PC-9 (cell line): ENCODE results near the gene CIBAR2. TPM values are rescaled to one million over a fixed set of nuclear protein-coding genes. Genes with fewer than 3 reads are reported as not detected.

Experiments
- Bru-seq: library from RNA; stranded (reverse); fragments of 400-500 nt; gene quantifications from one replicate; lab custom pipeline; 2021; lab: Mats Ljungman, UMichigan
- BruChase-seq, 2 experiments: library from RNA; stranded (reverse); fragments of 400-500 nt; gene quantifications; one replicate each; lab custom pipeline; 2021; lab: Mats Ljungman, UMichigan
- BruUV-seq: library from RNA; stranded (reverse); fragments of 400-500 nt; replicated peaks from 2 replicates; lab custom pipeline; 2021; lab: Mats Ljungman, UMichigan
- CTCF ChIA-PET: fragments of 300-600 bp; sonication (Branson Sonifier 250); formaldehyde crosslinking; loops from one replicate; lab custom pipeline; 2022; ENCODE audit warnings: antibody characterized with exemption; lab: Charles Lee
- POLR2A ChIA-PET: fragments of 300-600 bp; sonication (Branson Sonifier 250); formaldehyde crosslinking; loops from one replicate; lab custom pipeline; 2022; ENCODE audit warnings: antibody characterized with exemption; ENCODE audit not compliant: unreplicated experiment; lab: Charles Lee
- DNase-seq, 2 experiments: peaks; one replicate each; pipeline versions ENCODE4 v3.0.0 to v3.0.0-alpha.2; 2015 to 2022; ENCODE audit warnings: mixed read lengths in 1 of 2
- H2AFZ ChIP-seq: fragments of 200-600 bp; sonication (generic); 2 replicates; pipeline ENCODE4 v1.8.1; 2017; ENCODE audit warnings: antibody characterized with exemption
- H3F3A ChIP-seq: fragments of 200-600 bp; sonication (generic); 2 replicates; pipeline ENCODE4 v1.8.1; 2017; ENCODE audit warnings: antibody characterized with exemption, mild to moderate bottlenecking, low read depth; ENCODE audit not compliant: insufficient read depth
- H3K27ac ChIP-seq: fragments of 200-600 bp; sonication (generic); 2 replicates; pipeline ENCODE4 v1.6.1; 2016; ENCODE audit warnings: mixed run types
- H3K27me3 ChIP-seq: fragments of 200-600 bp; sonication (generic); 2 replicates; pipeline ENCODE4 v1.6.1; 2016; ENCODE audit warnings: low read depth, mixed run types; ENCODE audit not compliant: insufficient read depth
- H3K36me3 ChIP-seq: fragments of 200-600 bp; sonication (generic); 2 replicates; pipeline ENCODE4 v1.6.1; 2016; ENCODE audit warnings: low read depth, mixed run types
- H3K4me1 ChIP-seq: fragments of 200-600 bp; sonication (generic); replicated peaks from 2 replicates; pipeline ENCODE4 v1.6.1; 2016; ENCODE audit warnings: mixed run types; ENCODE audit not compliant: insufficient read depth
- H3K4me2 ChIP-seq: fragments of 200-600 bp; sonication (generic); 2 replicates; pipeline ENCODE4 v1.6.1; 2017; ENCODE audit warnings: mixed run types
- H3K4me3 ChIP-seq: fragments of 200-600 bp; sonication (generic); 2 replicates; pipeline ENCODE4 v1.6.1; 2016; ENCODE audit warnings: mixed run types
- H3K79me2 ChIP-seq: fragments of 200-600 bp; sonication (generic); 2 replicates; pipeline ENCODE4 v1.6.1; 2017; ENCODE audit warnings: low read depth, mixed run types
- H3K9me2 ChIP-seq: fragments of 200-600 bp; sonication (generic); 2 replicates; pipeline ENCODE4 v1.8.1; 2017; ENCODE audit warnings: mild to moderate bottlenecking; ENCODE audit not compliant: insufficient read depth
- H3K9me3 ChIP-seq: fragments of 200-600 bp; sonication (generic); 2 replicates; pipeline ENCODE4 v1.8.1; 2016; ENCODE audit warnings: low read depth; ENCODE audit not compliant: insufficient read depth
- H4K20me1 ChIP-seq: fragments of 200-600 bp; sonication (generic); 2 replicates; pipeline ENCODE4 v1.8.1; 2017; ENCODE audit not compliant: insufficient read depth
- CTCF ChIP-seq: fragments of 200-600 bp; sonication (generic); conservative IDR thresholded peaks from 2 replicates; pipeline ENCODE4 v1.6.1; 2017; ENCODE audit warnings: mixed run types, antibody characterized with exemption, mild to moderate bottlenecking, moderate library complexity
- EZH2 ChIP-seq: fragments of 200-600 bp; sonication (generic); IDR thresholded peaks from 2 replicates; pipeline ENCODE4 v1.8.0; 2017; ENCODE audit warnings: antibody characterized with exemption, low read depth
- intact Hi-C: fragments of 100-400 bp; cut with micrococcal nuclease; formaldehyde crosslinking; loops from one replicate; pipeline ENCODE4 v1.10.0; 2022; ENCODE audit not compliant: unreplicated experiment
- long read RNA-seq: library from polyadenylated mRNA; stranded (forward); transcript quantifications from one replicate; pipeline ENCODE4 v2.0.0, GENCODE V29; 2022
- total RNA-seq: library from RNA; stranded (reverse); gene quantifications from 2 replicates; pipeline ENCODE4 v1.2.3, GENCODE V29; 2021

CIBAR2 gene
- total RNA-seq (not detected in 2 replicates), Bru-seq, nascent RNA (percentile 5 among the genes with signal in this experiment), BruChase-seq, experiment 1, labeled RNA remaining after a 2-hour chase (not detected), BruChase-seq, experiment 2, labeled RNA remaining after a 6-hour chase (not detected)
- long read RNA-seq, result 0 reads

- BruUV-seq, result no TSS peak
- H3K79me2 ChIP-seq, result no peaks in the 10 kb centered on the region
- TF ChIP-seq EZH2 (no peak), CTCF (no peak)
- H3K9me2 ChIP-seq, result no peaks in the 10 kb centered on the region
- peak in 1 of 2 experiments; percentile 18 for DNase-seq
- intact Hi-C loops, result loop anchor here (10.0 kb wide), 1 partner anchor 282 kb away; no protein-coding TSS in a partner anchor
- 0 out of 2 replicates have a peak, but pooled peaks cover 4% of the 10 kb centered on the region for H3K27me3 ChIP-seq
- H2AFZ ChIP-seq, result no peak within 1 kb of the TSS
- H4K20me1 ChIP-seq, result no peaks in the 10 kb centered on the region
- H3K4me3 ChIP-seq, result no peak within 1 kb of the TSS
- H3K36me3 ChIP-seq, result no peaks in the 10 kb centered on the region
- no peaks in the 10 kb centered on the region; the same call in 1 of the 2 replicates for H3F3A ChIP-seq
- POLR2A ChIA-PET, result no interaction called here
- H3K9me3 ChIP-seq, result no peaks in the 10 kb centered on the region
- H3K4me1 ChIP-seq, result no peaks in the 10 kb centered on the region
- CTCF ChIA-PET, result interaction anchor here (0.6 kb wide), 1 partner anchor 255 kb away, joined by 8 read pairs; no protein-coding TSS in a partner anchor
- H3K27ac ChIP-seq, result no peak within 1 kb of the TSS
- no peak within 1 kb of the TSS for H3K4me2 ChIP-seq
These were observed at the start of gene CIBAR2 for GRCh38 chr16:85112364-85112763. Gene CIBAR2, minus strand, starts transcription at chr16:85112472. Its CDS starts 120 bp downstream, at chr16:85112352.

GRCh38 chr16:85159179-85159980 lies 47.1 kb upstream of the CIBAR2 start:
- no peak overlapping the region for H2AFZ ChIP-seq
- peak in 1 of 2 experiments; percentile 25 for DNase-seq
- no peaks in the 10 kb centered on the region for H3K9me3 ChIP-seq
- POLR2A ChIA-PET, result interaction anchor here (0.5 kb wide), 1 partner anchor 394 kb away, joined by 6 read pairs; no protein-coding TSS in a partner anchor
- CTCF ChIA-PET, result no interaction called here
- no peaks in the 10 kb centered on the region for H3K9me2 ChIP-seq
- H3F3A ChIP-seq, result no peaks in the 10 kb centered on the region
- no peaks in the 10 kb centered on the region; the same call in 1 of the 2 replicates for H3K27me3 ChIP-seq
- H3K27ac ChIP-seq, result no peak overlapping the region
- H4K20me1 ChIP-seq, result no peaks in the 10 kb centered on the region
- no peak overlapping the region for H3K4me3 ChIP-seq
- H3K36me3 ChIP-seq, result no peaks in the 10 kb centered on the region
- intact Hi-C loops, result no loop called here
- BruUV-seq, result no TSS peak
- TF ChIP-seq CTCF (no peak), EZH2 (no peak)
- H3K4me1 ChIP-seq, result no peaks in the 10 kb centered on the region
- no peaks in the 10 kb centered on the region for H3K79me2 ChIP-seq
- H3K4me2 ChIP-seq, result no peak overlapping the region

- Histone ChIP-seq H3K27ac (no peak overlapping the region), H3K79me2 (no peaks in the 10 kb centered on the region), H3K4me3 (no peak overlapping the region), H2AFZ (no peak overlapping the region), H4K20me1 (no peaks in the 10 kb centered on the region), H3F3A (no peaks in the 10 kb centered on the region), H3K36me3 (no peaks in the 10 kb centered on the region), H3K4me1 (no peaks in the 10 kb centered on the region), H3K27me3 (no peaks in the 10 kb centered on the region; the same call in 1 of the 2 replicates), H3K9me3 (no peaks in the 10 kb centered on the region), H3K9me2 (no peaks in the 10 kb centered on the region), H3K4me2 (no peak overlapping the region)
- intact Hi-C loops, result no loop called here
- no peak for TF ChIP-seq CTCF
- no peak for TF ChIP-seq EZH2
- BruUV-seq, result no TSS peak
- POLR2A ChIA-PET, result interaction anchor here (0.5 to 0.6 kb wide), 2 partner anchors 55 to 394 kb away, joined by 6 to 7 read pairs; no protein-coding TSS in a partner anchor
- CTCF ChIA-PET, result no interaction called here
- no peak for DNase-seq
These were observed 46.5 kb upstream of the CIBAR2 start for GRCh38 chr16:85158743-85159178.
